PC-9 (cell line): ENCODE results near the gene ACSM2B.

Source experiments
- EZH2 ChIP-seq: fragments of 200-600 bp; sonication (generic); IDR thresholded peaks from 2 replicates; pipeline ENCODE4 v1.8.0; 2017; ENCODE audit warnings: antibody characterized with exemption, low read depth
- TF ChIP-seq, protein P1 (sequence below): fragments of 200-600 bp; sonication (generic); conservative IDR thresholded peaks from 2 replicates; pipeline ENCODE4 v1.6.1; 2017; ENCODE audit warnings: mixed run types, antibody characterized with exemption, mild to moderate bottlenecking, moderate library complexity

DNA sequence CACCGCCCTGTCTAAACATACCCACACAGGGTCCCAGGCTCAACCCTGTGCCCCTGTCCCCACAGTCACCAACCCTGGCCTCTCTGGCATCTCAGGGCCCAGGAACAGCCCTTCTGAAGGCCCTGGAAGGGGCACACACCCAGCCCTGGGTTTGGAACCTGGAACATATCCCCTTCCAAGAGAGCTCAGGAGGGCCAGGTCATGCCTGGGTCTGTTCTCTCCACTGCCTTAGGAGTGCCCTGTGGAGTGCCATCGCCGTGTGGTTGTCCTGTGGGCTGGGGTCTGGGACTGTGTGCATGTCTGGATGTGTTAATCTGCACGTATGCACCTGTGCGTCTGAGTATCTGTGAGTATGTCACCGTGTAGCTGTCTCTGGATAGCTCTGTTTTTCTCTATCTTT, 45.2 kb upstream of the ACSM2B start:
- TF ChIP-seq, protein P1, sequence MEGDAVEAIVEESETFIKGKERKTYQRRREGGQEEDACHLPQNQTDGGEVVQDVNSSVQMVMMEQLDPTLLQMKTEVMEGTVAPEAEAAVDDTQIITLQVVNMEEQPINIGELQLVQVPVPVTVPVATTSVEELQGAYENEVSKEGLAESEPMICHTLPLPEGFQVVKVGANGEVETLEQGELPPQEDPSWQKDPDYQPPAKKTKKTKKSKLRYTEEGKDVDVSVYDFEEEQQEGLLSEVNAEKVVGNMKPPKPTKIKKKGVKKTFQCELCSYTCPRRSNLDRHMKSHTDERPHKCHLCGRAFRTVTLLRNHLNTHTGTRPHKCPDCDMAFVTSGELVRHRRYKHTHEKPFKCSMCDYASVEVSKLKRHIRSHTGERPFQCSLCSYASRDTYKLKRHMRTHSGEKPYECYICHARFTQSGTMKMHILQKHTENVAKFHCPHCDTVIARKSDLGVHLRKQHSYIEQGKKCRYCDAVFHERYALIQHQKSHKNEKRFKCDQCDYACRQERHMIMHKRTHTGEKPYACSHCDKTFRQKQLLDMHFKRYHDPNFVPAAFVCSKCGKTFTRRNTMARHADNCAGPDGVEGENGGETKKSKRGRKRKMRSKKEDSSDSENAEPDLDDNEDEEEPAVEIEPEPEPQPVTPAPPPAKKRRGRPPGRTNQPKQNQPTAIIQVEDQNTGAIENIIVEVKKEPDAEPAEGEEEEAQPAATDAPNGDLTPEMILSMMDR: no peak
- TF ChIP-seq EZH2: no peak
